Esophagus (tissue), 2 donors: ENCODE measurements around the gene ITIH1. TPM values are rescaled to one million over a fixed set of nuclear protein-coding genes. Genes with fewer than 3 reads are reported as not detected.
"Not testable (repeated sequence)": the region's sequence is repeated elsewhere in the genome, so short reads cannot be mapped to it uniquely, and the experiment has no call there.

Source experiments
- H3K27ac ChIP-seq, 2 donors: one replicate each; pipeline ENCODE4 v1.5.1; 2013; ENCODE audit warnings: low read depth in 2 of 2, mild to moderate bottlenecking in 2 of 2, inconsistent platforms in 1 of 2, low read length in 1 of 2, moderate library complexity in 1 of 2
- H3K27me3 ChIP-seq, 2 donors: one replicate each; pipeline ENCODE4 v1.6.1; 2013; ENCODE audit warnings: low read length in 2 of 2, control low read depth in 1 of 2, mild to moderate bottlenecking in 1 of 2; ENCODE audit not compliant: insufficient read depth in 2 of 2, control insufficient read depth in 1 of 2
- H3K36me3 ChIP-seq, 2 donors: one replicate each; pipeline ENCODE4 v1.6.1; 2013; ENCODE audit warnings: low read length in 1 of 2; ENCODE audit not compliant: control insufficient read depth in 2 of 2, insufficient read depth in 2 of 2
- H3K4me1 ChIP-seq, 2 donors: one replicate each; pipeline ENCODE4 v1.6.1; 2013; ENCODE audit warnings: low read length in 1 of 2; ENCODE audit not compliant: control insufficient read depth in 2 of 2, insufficient read depth in 2 of 2
- H3K4me3 ChIP-seq, 2 donors: one replicate each; pipeline ENCODE4 v1.5.1; 2013; ENCODE audit warnings: low read length in 2 of 2, mild to moderate bottlenecking in 2 of 2, low read depth in 1 of 2, moderate library complexity in 1 of 2
- H3K9me3 ChIP-seq, 2 donors: one replicate each; pipeline ENCODE4 v1.6.1; 2013; ENCODE audit warnings: mild to moderate bottlenecking in 2 of 2, low read depth in 1 of 2, low read length in 1 of 2, moderate library complexity in 1 of 2; ENCODE audit not compliant: control insufficient read depth in 2 of 2, insufficient read depth in 1 of 2
- WGBS, 2 donors: extraction: QIAGEN DNeasy Blood & Tissue Kit; methylation state at CpG; one replicate each; pipeline ENCODE4 v1.1.7; 2013; 5-methylcytosine and 5-hydroxymethylcytosine counted together
- polyA plus RNA-seq, 2 donors: library from polyadenylated mRNA; stranded (reverse); fragments of 200-250 nt; gene quantifications; one replicate each; pipeline ENCODE4 v1.2.3, GENCODE V29; 2013
- donor health status: healthy with polysubstance abuse.
- donor health status: Bipolar disorder and iron deficiency.

ITIH1 gene
- polyA plus RNA-seq, 2 donors = 0.13 TPM; not detected in 1

- no peaks in the 10 kb centered on the region for H3K27me3 ChIP-seq
- H3K4me3 ChIP-seq = no peak overlapping the region
- 75 to 76% methylated on average over 8 of the region's 8 CpGs for WGBS, 2 donors
- H3K36me3 ChIP-seq = no peaks in the 10 kb centered on the region
- peaks cover 0 to 3% of the 10 kb centered on the region in 2 donors for H3K4me1 ChIP-seq
- H3K9me3 ChIP-seq = no peaks in the 10 kb centered on the region
- H3K27ac ChIP-seq = no peak overlapping the region
Measured at GRCh38 chr3:52774066-52774713, 3.2 kb upstream of the ITIH1 start.

- WGBS, 2 donors = 40 to 43% methylated on average over 6 of the region's 6 CpGs
- H3K27ac ChIP-seq = no peak overlapping the region
- no peak overlapping the region for H3K4me3 ChIP-seq
- no peaks in the 10 kb centered on the region for H3K4me1 ChIP-seq
- no peaks in the 10 kb centered on the region for H3K36me3 ChIP-seq
- no peaks in the 10 kb centered on the region for H3K27me3 ChIP-seq
- H3K9me3 ChIP-seq = no peaks in the 10 kb centered on the region
Measured at GRCh38 chr3:52774901-52775864, 2.2 kb upstream of the ITIH1 start.

GRCh38 chr3:52775877-52776276 lies 1.5 kb upstream of the ITIH1 start:
- 54 to 57% methylated on average over 8 of the region's 8 CpGs for WGBS, 2 donors
- no peak overlapping the region for H3K4me3 ChIP-seq

GRCh38 chr3:52776486-52776885 lies 913 bp upstream of the ITIH1 start:
- H3K9me3 ChIP-seq, H3K36me3 ChIP-seq, H3K4me1 ChIP-seq, H3K27me3 ChIP-seq, H3K27ac ChIP-seq, H3K4me3 ChIP-seq: not testable (repeated sequence)
- WGBS, 2 donors = 66 to 74% methylated on average over 6 of the region's 6 CpGs

More at GRCh38 chr3:52775877-52776276, 1.5 kb upstream of the ITIH1 start:
- Histone ChIP-seq H3K9me3 (no peaks in the 10 kb centered on the region), H3K27ac (no peak overlapping the region), H3K36me3 (no peaks in the 10 kb centered on the region), H3K27me3 (no peaks in the 10 kb centered on the region), H3K4me1 (no peaks in the 10 kb centered on the region)

- Histone ChIP-seq H3K27ac (no peak overlapping the region), H3K4me3 (no peak overlapping the region), H3K27me3 (no peaks in the 10 kb centered on the region), H3K36me3 (no peaks in the 10 kb centered on the region), H3K9me3 (no peaks in the 10 kb centered on the region), H3K4me1 (no peaks in the 10 kb centered on the region)
- WGBS, 2 donors = 76 to 77% methylated on average over 17 of the region's 17 CpGs
Measured at GRCh38 chr3:52777959-52778805, 783 bp downstream of the ITIH1 start.

GRCh38 chr3:52779011-52779836 lies 1.8 kb downstream of the ITIH1 start:
- no peak overlapping the region for H3K4me3 ChIP-seq
- 76 to 83% methylated on average over 11 of the region's 11 CpGs for WGBS, 2 donors
- H3K27ac ChIP-seq = no peak overlapping the region
- no peaks in the 10 kb centered on the region for H3K27me3 ChIP-seq
- H3K9me3 ChIP-seq = no peaks in the 10 kb centered on the region
- no peaks in the 10 kb centered on the region for H3K4me1 ChIP-seq
- H3K36me3 ChIP-seq = no peaks in the 10 kb centered on the region

GRCh38 chr3:52779837-52780585 lies 2.6 kb downstream of the ITIH1 start:
- WGBS, 2 donors = 83 to 85% methylated on average over 8 of the region's 8 CpGs
- Histone ChIP-seq H3K27ac (no peak overlapping the region), H3K9me3 (no peaks in the 10 kb centered on the region), H3K4me3 (no peak overlapping the region), H3K36me3 (no peaks in the 10 kb centered on the region), H3K4me1 (no peaks in the 10 kb centered on the region), H3K27me3 (no peaks in the 10 kb centered on the region)

- Histone ChIP-seq H3K9me3 (no peaks in the 10 kb centered on the region), H3K36me3 (no peaks in the 10 kb centered on the region), H3K27me3 (no peaks in the 10 kb centered on the region), H3K4me3 (no peak overlapping the region), H3K27ac (no peak overlapping the region), H3K4me1 (no peaks in the 10 kb centered on the region)
- WGBS, 2 donors = 54 to 60% methylated on average over 13 of the region's 13 CpGs
Measured at GRCh38 chr3:52781741-52782140, 4.3 kb downstream of the ITIH1 start.
